HFFc6 (cell line): Measurements from ENCODE around the gene MSMP. TPM values are rescaled to one million over a fixed set of nuclear protein-coding genes. Genes with fewer than 3 reads are reported as not detected.

Experiments
- DNase-seq: peaks from one replicate; pipeline ENCODE4 v3.0.0-alpha.2; 2018
- H3K27ac Mint-ChIP-seq: 2 replicates; pipeline ENCODE4 v1.8.0; 2020; ENCODE audit warnings: mild to moderate bottlenecking, mixed read lengths
- H3K27me3 Mint-ChIP-seq: 2 replicates; pipeline ENCODE4 v1.8.0; 2021; ENCODE audit warnings: mild to moderate bottlenecking, moderate library complexity, mixed read lengths; ENCODE audit not compliant: insufficient read depth
- H3K36me3 Mint-ChIP-seq: 2 replicates; pipeline ENCODE4 v1.8.0; 2021; ENCODE audit warnings: low read depth, mixed read lengths
- H3K4me1 Mint-ChIP-seq: 2 replicates; pipeline ENCODE4 v1.8.0; 2020; ENCODE audit warnings: low read depth, mixed read lengths
- H3K4me3 Mint-ChIP-seq: 2 replicates; pipeline ENCODE4 v1.8.0; 2020; ENCODE audit warnings: mild to moderate bottlenecking, moderate library complexity, mixed read lengths
- H3K9me3 Mint-ChIP-seq: 2 replicates; pipeline ENCODE4 v1.8.0; 2020; ENCODE audit warnings: mild to moderate bottlenecking, mixed read lengths
- total RNA-seq, 6 experiments: library from RNA; stranded (reverse); fragmentation: NEBNext Ultra II Directional; extraction: Animal tissue kit (Norgen Biotek cat#: 25700); gene quantifications; 2 replicates in 1 of 6; 3 replicates in 5 of 6; pipeline ENCODE4 v1.2.3, GENCODE V29; 2021
- TF ChIP-seq, protein P1 (sequence below): fragments of 200-600 bp; sonication (generic); IDR thresholded peaks from 2 replicates; pipeline ENCODE4 v1.5.0; 2021; ENCODE audit warnings: antibody characterized with exemption, mild to moderate bottlenecking

MSMP gene
- total RNA-seq, 6 experiments from 2014 or later = not detected

GRCh38 chr9:35795695-35796094 is 41.6 kb upstream of the MSMP start:
- Mint-ChIP-seq H3K27me3 (no peaks in the 10 kb centered on the region; the same call in 1 of the 2 replicates), H3K27ac (peak overlapping the region; percentile 13), H3K36me3 (peaks cover 8% of the 10 kb centered on the region), H3K4me1 (peaks cover 70% of the 10 kb centered on the region), H3K4me3 (peak overlapping the region; percentile 82; the same call in 1 of the 2 replicates), H3K9me3 (no peaks in the 10 kb centered on the region)
- no peak for DNase-seq
- TF ChIP-seq, protein P1, sequence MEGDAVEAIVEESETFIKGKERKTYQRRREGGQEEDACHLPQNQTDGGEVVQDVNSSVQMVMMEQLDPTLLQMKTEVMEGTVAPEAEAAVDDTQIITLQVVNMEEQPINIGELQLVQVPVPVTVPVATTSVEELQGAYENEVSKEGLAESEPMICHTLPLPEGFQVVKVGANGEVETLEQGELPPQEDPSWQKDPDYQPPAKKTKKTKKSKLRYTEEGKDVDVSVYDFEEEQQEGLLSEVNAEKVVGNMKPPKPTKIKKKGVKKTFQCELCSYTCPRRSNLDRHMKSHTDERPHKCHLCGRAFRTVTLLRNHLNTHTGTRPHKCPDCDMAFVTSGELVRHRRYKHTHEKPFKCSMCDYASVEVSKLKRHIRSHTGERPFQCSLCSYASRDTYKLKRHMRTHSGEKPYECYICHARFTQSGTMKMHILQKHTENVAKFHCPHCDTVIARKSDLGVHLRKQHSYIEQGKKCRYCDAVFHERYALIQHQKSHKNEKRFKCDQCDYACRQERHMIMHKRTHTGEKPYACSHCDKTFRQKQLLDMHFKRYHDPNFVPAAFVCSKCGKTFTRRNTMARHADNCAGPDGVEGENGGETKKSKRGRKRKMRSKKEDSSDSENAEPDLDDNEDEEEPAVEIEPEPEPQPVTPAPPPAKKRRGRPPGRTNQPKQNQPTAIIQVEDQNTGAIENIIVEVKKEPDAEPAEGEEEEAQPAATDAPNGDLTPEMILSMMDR = no peak

GRCh38 chr9:35793461-35793860 is 39.4 kb upstream of the MSMP start:
- peak overlapping the region; percentile 82 for H3K4me3 Mint-ChIP-seq

DNA sequence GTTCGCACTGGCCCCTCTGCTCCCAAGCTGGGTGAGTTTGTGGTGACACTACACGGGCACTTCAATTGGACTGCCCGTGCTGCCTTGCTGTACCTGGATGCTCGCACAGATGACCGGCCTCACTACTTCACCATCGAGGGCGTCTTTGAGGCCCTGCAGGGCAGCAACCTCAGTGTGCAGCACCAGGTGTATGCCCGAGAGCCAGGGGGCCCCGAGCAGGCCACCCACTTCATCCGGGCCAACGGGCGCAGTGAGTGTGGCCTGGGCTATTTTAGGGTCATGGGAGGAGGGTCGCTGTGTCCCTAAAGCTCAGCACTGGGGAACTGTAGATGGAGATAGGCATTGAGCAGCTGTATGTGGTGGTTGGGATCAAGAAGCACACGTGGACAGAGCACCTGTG is 38.8 kb upstream of the MSMP start:
- TF ChIP-seq, protein P1 = no peak
- peak overlapping the region; percentile 82 for H3K4me3 Mint-ChIP-seq
- peaks cover 2% of the 10 kb centered on the region for H3K27me3 Mint-ChIP-seq
- H3K4me1 Mint-ChIP-seq = peaks cover 65% of the 10 kb centered on the region
- no peaks in the 10 kb centered on the region for H3K36me3 Mint-ChIP-seq
- H3K27ac Mint-ChIP-seq = peak overlapping the region; percentile 68
- no peak for DNase-seq
- H3K9me3 Mint-ChIP-seq = no peaks in the 10 kb centered on the region

More at GRCh38 chr9:35793461-35793860, 39.4 kb upstream of the MSMP start:
- Mint-ChIP-seq H3K27me3 (no peaks in the 10 kb centered on the region; the same call in none of the 2 replicates), H3K9me3 (no peaks in the 10 kb centered on the region), H3K36me3 (no peaks in the 10 kb centered on the region), H3K27ac (peak overlapping the region; percentile 13), H3K4me1 (peaks cover 69% of the 10 kb centered on the region)
- TF ChIP-seq, protein P1 = no peak
- DNase-seq = no peak

DNA sequence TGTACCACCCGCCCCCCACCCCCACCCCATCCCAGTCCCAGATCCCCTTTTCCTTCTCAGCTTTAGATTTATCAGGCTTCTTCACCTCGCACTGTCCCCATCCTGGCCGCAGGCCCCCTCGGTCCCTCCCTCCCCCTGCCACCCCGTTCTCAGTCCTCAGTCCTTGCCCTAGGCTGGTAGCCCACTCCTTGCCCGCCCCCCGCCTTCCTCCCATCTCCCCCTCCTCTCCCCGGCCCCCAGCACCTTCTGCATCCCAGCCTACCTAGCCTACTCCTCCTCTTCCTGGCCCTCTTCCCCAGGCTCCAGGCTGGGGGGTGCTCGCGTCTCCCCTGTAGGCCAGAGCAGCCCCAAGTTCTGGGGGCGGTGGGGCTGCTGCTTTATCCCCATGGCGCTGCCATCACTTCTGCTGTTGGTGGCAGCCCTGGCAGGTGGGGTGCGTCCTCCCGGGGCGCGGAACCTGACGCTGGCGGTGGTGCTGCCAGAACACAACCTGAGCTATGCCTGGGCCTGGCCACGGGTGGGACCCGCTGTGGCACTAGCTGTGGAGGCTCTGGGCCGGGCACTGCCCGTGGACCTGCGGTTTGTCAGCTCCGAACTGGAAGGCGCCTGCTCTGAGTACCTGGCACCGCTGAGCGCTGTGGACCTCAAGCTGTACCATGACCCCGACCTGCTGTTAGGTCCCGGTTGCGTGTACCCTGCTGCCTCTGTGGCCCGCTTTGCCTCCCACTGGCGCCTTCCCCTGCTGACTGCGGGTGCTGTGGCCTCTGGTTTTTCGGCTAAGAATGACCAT is 38.1 kb upstream of the MSMP start:
- Mint-ChIP-seq H3K9me3 (no peaks in the 10 kb centered on the region), H3K27ac (peak overlapping the region; percentile 68), H3K4me3 (peak overlapping the region; percentile 82), H3K36me3 (no peaks in the 10 kb centered on the region), H3K27me3 (peaks cover 5% of the 10 kb centered on the region), H3K4me1 (peaks cover 65% of the 10 kb centered on the region)
- TF ChIP-seq, protein P1 = no peak
- DNase-seq = no peak

DNA sequence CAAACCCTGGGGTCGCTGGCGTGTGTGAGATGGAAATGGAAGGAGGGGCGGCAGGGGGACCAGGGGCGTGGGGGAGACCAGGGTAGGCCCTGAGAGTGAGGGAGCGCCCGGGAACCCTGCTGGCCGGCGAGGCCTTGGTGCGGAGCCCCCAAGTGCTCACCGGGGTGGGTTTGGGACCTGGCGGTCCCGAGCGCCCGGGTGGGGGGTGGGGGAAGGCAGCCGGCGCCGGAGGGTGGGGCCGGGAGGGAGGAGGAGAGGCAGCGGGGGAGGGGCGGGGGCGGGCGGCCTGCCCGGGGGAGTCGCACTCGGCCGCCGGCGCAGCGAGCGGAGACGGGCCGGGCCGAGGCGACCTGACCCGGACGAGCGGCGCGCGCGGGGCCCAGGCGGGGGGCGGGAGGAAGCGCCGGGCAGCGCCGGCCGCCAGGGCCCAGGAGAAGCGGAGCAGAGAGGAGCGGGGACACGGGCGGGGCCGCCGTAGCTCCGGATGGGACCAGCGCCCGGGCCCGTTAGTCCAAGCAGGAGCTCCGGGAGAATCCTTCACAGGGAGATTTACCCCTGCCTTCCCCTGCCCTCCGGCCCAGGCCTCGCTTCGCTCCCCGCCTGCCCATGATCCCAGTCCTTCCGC is 37.3 kb upstream of the MSMP start, which contains the start of gene NPR2:
TSS of gene NPR2 (plus strand) at position 295 of the 625 bp plus-strand sequence. CDS start 818 bp downstream, outside the sequence.
- Mint-ChIP-seq H3K27ac (peak within 1 kb of the TSS; percentile 82), H3K4me3 (peak within 1 kb of the TSS; percentile 82), H3K4me1 (peaks cover 57% of the 10 kb centered on the region), H3K27me3 (peaks cover 5% of the 10 kb centered on the region), H3K36me3 (no peaks in the 10 kb centered on the region), H3K9me3 (no peaks in the 10 kb centered on the region)
- TF ChIP-seq, protein P1 = no peak
- no peak for DNase-seq
